Type B pancreatic cell (in vitro differentiated cells): ENCODE measurements around the gene YIF1A. TPM values are rescaled to one million over a fixed set of nuclear protein-coding genes. Genes with fewer than 3 reads are reported as not detected.

Experiments
- DNase-seq: peaks from one replicate; pipeline ENCODE4 v3.0.0; 2021; ENCODE audit warnings: mixed read lengths; ENCODE audit not compliant: unreplicated experiment; ENCODE audit errors: extremely low spot score
- H3K27ac Mint-ChIP-seq: 2 replicates; pipeline ENCODE4 v1.8.0; 2021; ENCODE audit warnings: mild to moderate bottlenecking, mixed read lengths
- H3K27me3 Mint-ChIP-seq: 2 replicates; pipeline ENCODE4 v1.8.0; 2021; ENCODE audit warnings: mixed read lengths
- H3K36me3 Mint-ChIP-seq: 2 replicates; pipeline ENCODE4 v1.8.0; 2021; ENCODE audit warnings: mixed read lengths
- H3K4me1 Mint-ChIP-seq: one replicate; pipeline ENCODE4 v1.8.0; 2021; ENCODE audit warnings: mixed read lengths; ENCODE audit not compliant: unreplicated experiment
- H3K4me3 Mint-ChIP-seq: 2 replicates; pipeline ENCODE4 v1.8.0; 2021; ENCODE audit warnings: mild to moderate bottlenecking, mixed read lengths
- H3K9me3 Mint-ChIP-seq: 2 replicates; pipeline ENCODE4 v1.8.0; 2021; ENCODE audit warnings: mixed read lengths
- CTCF ChIP-seq: fragments of 200-600 bp; sonication (generic); conservative IDR thresholded peaks from 2 replicates; pipeline ENCODE4 v1.5.0; 2021; ENCODE audit warnings: antibody characterized with exemption, mild to moderate bottlenecking
- total RNA-seq: library from RNA; stranded (reverse); gene quantifications from 2 replicates; pipeline ENCODE4 v1.2.1, GENCODE V29; 2021; ENCODE audit warnings: low replicate concordance

Gene YIF1A
- total RNA-seq, 1 donor from 2014 or later, result 87.0 TPM

GRCh38 chr11:66327171-66328030 is 38.5 kb upstream of the YIF1A start:
- Mint-ChIP-seq H3K9me3 (no peaks in the 10 kb centered on the region), H3K27me3 (no peaks in the 10 kb centered on the region), H3K36me3 (no peaks in the 10 kb centered on the region), H3K27ac (peak overlapping the region; percentile 46), H3K4me3 (peak overlapping the region; percentile 2), H3K4me1 (peaks cover 32% of the 10 kb centered on the region)
- DNase-seq, result no peak
- no peak for TF ChIP-seq CTCF

- Mint-ChIP-seq H3K4me3 (no peak overlapping the region), H3K9me3 (no peaks in the 10 kb centered on the region), H3K27ac (no peak overlapping the region), H3K36me3 (no peaks in the 10 kb centered on the region), H3K4me1 (peaks cover 32% of the 10 kb centered on the region), H3K27me3 (no peaks in the 10 kb centered on the region)
- no peak for TF ChIP-seq CTCF
- no peak for DNase-seq
These were observed 37.5 kb upstream of the YIF1A start for GRCh38 chr11:66326261-66327111.

GRCh38 chr11:66325263-66325671 is 36.3 kb upstream of the YIF1A start:
- no peak overlapping the region for H3K4me3 Mint-ChIP-seq

GRCh38 chr11:66324664-66325063 is 35.7 kb upstream of the YIF1A start:
- no peak overlapping the region for H3K4me3 Mint-ChIP-seq
- peak overlapping the region; percentile 23 for H3K27ac Mint-ChIP-seq
- peaks cover 28% of the 10 kb centered on the region for H3K4me1 Mint-ChIP-seq

More at GRCh38 chr11:66325263-66325671, 36.3 kb upstream of the YIF1A start:
- H3K27ac Mint-ChIP-seq, result no peak overlapping the region
- no peaks in the 10 kb centered on the region for H3K36me3 Mint-ChIP-seq
- no peaks in the 10 kb centered on the region for H3K27me3 Mint-ChIP-seq
- H3K9me3 Mint-ChIP-seq, result peaks cover under 1% of the 10 kb centered on the region
- DNase-seq, result no peak
- TF ChIP-seq CTCF, result no peak
- peaks cover 32% of the 10 kb centered on the region for H3K4me1 Mint-ChIP-seq

GRCh38 chr11:66323684-66324083 is 34.7 kb upstream of the YIF1A start:
- peaks cover 6% of the 10 kb centered on the region for H3K9me3 Mint-ChIP-seq
- H3K27me3 Mint-ChIP-seq, result no peaks in the 10 kb centered on the region
- no peak overlapping the region for H3K4me3 Mint-ChIP-seq
- no peaks in the 10 kb centered on the region for H3K36me3 Mint-ChIP-seq
- no peak for DNase-seq
- no peak overlapping the region for H3K27ac Mint-ChIP-seq
- H3K4me1 Mint-ChIP-seq, result peaks cover 33% of the 10 kb centered on the region
- TF ChIP-seq CTCF, result no peak

More at GRCh38 chr11:66324664-66325063, 35.7 kb upstream of the YIF1A start:
- peaks cover 6% of the 10 kb centered on the region for H3K9me3 Mint-ChIP-seq
- DNase-seq, result no peak
- H3K27me3 Mint-ChIP-seq, result no peaks in the 10 kb centered on the region
- no peaks in the 10 kb centered on the region for H3K36me3 Mint-ChIP-seq
- TF ChIP-seq CTCF, result no peak
